K562 (cell line): ENCODE measurements around the gene FAM98C.

Source experiments
- ARHGAP35 ChIP-seq: fragments of 450-650 bp; IDR thresholded peaks from 2 replicates; pipeline ENCODE4 v1.6.1; 2018; ENCODE audit not compliant: partially characterized antibody
- RBM22 ChIP-seq: fragments of 200-400 bp; formaldehyde crosslinking; IDR thresholded peaks from 2 replicates; pipeline ENCODE4 v1.6.1; 2018; ENCODE audit warnings: low read length, low read depth; ENCODE audit not compliant: poor library complexity, severe bottlenecking

- TF ChIP-seq RBM22 (no peak), ARHGAP35 (no peak)
Observed at GRCh38 chr19:38374332-38375097, 28.4 kb upstream of the FAM98C start, which contains the start of gene PSMD8.
